Dendritic cell treated with granulocyte-macrophage colony-stimulating factor and Interleukin-4, amounts not matched to agents 40 ng/mL and 50 ng/mL, for 4 days (primary cell): ENCODE data around the gene TPCN2.

Experiments
- H3K27ac Mint-ChIP-seq: one replicate; pipeline ENCODE4 v1.8.0; 2022; ENCODE audit warnings: mild to moderate bottlenecking, mixed read lengths
- H3K27me3 Mint-ChIP-seq: one replicate; pipeline ENCODE4 v1.8.0; 2022; ENCODE audit warnings: mild to moderate bottlenecking, mixed read lengths
- H3K36me3 Mint-ChIP-seq: one replicate; pipeline ENCODE4 v1.8.0; 2022; ENCODE audit warnings: low read depth, mixed read lengths
- H3K4me1 Mint-ChIP-seq: one replicate; pipeline ENCODE4 v1.8.0; 2022; ENCODE audit warnings: low read depth, mixed read lengths
- H3K4me3 Mint-ChIP-seq: one replicate; pipeline ENCODE4 v1.8.0; 2022; ENCODE audit warnings: mild to moderate bottlenecking, moderate library complexity, mixed read lengths
- H3K9me3 Mint-ChIP-seq: one replicate; pipeline ENCODE4 v1.8.0; 2022; ENCODE audit warnings: mixed read lengths
- intact Hi-C: fragments of 100-400 bp; cut with micrococcal nuclease; formaldehyde crosslinking; loops from one replicate; pipeline ENCODE4 v1.15.0; 2022

TPCN2 gene

DNA sequence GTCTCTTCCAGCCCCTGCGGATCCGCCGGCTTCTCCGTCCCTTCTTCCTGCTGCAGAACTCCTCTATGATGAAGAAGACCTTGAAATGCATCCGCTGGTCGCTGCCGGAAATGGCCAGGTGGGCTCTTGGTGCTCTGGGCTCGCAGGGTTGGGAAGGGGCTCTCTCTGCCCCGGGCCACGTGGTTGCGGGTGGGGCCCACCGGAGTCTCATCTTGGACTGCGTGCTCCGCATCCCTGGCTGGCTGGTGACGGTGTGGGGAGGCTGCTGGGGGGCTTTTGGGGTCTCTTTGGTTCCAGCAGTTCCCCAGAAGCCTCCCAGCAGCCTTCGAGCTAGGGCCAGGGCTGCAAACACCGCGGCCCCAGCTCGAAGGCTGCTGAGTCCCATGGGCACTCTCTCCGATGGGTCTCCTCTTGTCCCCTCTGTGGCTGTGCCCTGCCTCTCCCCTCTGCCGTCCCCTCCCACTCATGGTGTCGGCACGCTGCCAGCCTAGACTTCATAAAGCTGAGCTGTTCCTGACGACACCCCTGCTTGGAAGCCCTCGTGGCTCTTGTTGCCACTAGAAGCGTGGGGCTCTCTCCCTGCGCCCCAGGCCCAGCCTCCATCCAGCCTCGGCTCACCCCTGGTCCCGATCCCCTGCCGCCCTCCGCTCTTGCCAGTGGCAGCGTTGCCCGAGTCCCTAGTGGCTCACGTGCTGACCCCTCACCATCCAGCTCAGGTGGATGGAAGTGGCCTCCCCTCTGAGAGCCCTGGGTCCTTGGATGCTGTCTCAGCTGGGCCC, 14.3 kb downstream of the TPCN2 start:
- Mint-ChIP-seq H3K27ac (no peak overlapping the region), H3K27me3 (no peaks in the 10 kb centered on the region), H3K4me3 (no peak overlapping the region), H3K9me3 (no peaks in the 10 kb centered on the region), H3K36me3 (peaks cover 12% of the 10 kb centered on the region), H3K4me1 (peaks cover 38% of the 10 kb centered on the region)
- intact Hi-C loops, result no loop called here

DNA sequence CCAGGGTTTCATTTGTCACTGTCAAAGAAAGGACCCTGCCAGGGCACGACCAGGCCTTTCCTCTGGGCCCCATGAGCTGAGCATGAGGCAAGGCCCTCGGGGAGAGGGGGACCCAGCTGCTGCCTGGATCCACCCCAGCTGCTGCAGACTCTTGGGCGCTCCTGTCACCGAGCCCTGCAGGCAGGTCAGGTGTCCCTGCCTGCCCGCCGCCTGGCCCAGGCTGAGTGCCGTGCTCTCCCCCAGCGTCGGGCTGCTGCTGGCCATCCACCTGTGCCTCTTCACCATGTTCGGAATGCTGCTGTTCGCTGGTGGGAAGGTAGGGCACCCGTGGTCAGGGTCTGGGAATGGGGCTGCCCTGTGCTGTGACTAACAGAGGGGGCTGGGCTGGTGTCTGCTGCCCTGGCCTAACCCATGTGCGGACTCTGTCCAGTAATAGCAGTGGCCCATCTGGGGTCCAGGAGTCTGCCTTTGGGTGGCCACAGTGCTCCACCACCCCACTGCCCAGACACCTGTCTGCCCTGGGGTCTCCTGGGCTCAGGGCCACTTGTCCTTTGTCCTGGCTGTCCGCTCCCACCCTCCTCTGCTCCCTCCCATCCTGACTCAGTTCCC, 15.0 kb downstream of the TPCN2 start:
- intact Hi-C loops, result no loop called here
- Mint-ChIP-seq H3K27me3 (no peaks in the 10 kb centered on the region), H3K4me1 (peaks cover 31% of the 10 kb centered on the region), H3K4me3 (no peak overlapping the region), H3K9me3 (no peaks in the 10 kb centered on the region), H3K27ac (no peak overlapping the region), H3K36me3 (peaks cover 14% of the 10 kb centered on the region)

DNA sequence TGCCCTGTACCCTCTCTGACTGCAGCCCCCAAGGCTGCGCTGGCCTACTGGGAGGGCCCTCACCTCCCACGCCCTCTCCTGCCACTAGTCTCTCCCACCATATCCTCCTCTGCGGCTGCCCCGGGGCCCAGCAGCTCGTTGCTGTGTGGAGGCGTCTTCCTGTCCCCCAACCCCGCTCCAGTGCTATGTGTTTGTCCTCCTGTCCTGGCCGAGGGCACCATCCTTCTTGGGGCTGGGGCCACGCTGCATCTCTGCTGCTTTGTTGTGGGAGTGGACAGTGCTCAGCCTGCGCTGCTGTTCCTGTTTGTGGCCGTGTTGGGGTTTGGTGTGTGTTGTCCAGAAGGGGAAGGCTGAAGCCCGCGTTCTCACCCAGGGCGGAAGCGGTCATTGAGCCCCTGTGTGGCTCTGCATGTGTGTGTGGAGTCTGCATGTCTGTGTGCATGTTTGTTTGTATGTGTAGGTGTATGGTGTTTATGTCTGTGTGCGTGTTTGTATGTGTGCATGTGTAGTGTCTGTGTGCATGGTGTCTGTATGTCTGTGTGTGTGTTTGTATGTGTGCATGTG, 15.7 kb downstream of the TPCN2 start:
- H3K27me3 Mint-ChIP-seq, result no peaks in the 10 kb centered on the region
- H3K27ac Mint-ChIP-seq, result no peak overlapping the region
- H3K4me1 Mint-ChIP-seq, result peaks cover 27% of the 10 kb centered on the region
- H3K36me3 Mint-ChIP-seq, result peaks cover 15% of the 10 kb centered on the region
- no peak overlapping the region for H3K4me3 Mint-ChIP-seq
- H3K9me3 Mint-ChIP-seq, result no peaks in the 10 kb centered on the region
- intact Hi-C loops, result no loop called here

DNA sequence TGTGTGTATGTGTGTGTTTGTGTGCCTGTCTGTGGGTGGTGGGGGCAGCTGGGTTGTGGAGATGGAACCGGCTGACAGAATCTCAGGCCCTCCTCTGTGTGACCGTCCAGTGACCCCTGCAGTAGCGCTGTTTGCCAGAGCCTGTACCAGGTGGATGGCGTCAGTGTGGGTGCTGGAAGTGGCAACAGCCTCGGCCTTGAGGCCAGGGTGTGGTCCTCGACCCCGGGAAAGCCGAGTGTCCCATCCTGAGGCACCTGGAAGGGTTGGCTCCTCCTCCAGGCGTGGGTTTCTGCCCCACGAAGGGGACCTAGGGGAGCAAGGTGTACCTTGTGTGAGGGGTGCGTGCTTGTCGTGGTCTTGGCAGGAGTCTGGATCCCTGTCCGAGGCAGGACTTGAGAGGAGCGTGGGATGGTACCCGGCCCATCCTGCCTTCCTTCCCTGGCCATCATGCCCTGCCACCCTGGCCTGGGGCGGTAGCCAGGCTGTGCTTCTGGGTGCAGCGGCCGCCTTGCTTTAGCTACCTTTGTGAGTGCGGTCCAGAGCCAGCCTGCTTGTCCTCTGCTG, 16.5 kb downstream of the TPCN2 start:
- H3K4me1 Mint-ChIP-seq, result peaks cover 19% of the 10 kb centered on the region
- no peaks in the 10 kb centered on the region for H3K9me3 Mint-ChIP-seq
- no peak overlapping the region for H3K27ac Mint-ChIP-seq
- no peak overlapping the region for H3K4me3 Mint-ChIP-seq
- intact Hi-C loops, result no loop called here
- H3K27me3 Mint-ChIP-seq, result no peaks in the 10 kb centered on the region
- peaks cover 22% of the 10 kb centered on the region for H3K36me3 Mint-ChIP-seq

DNA sequence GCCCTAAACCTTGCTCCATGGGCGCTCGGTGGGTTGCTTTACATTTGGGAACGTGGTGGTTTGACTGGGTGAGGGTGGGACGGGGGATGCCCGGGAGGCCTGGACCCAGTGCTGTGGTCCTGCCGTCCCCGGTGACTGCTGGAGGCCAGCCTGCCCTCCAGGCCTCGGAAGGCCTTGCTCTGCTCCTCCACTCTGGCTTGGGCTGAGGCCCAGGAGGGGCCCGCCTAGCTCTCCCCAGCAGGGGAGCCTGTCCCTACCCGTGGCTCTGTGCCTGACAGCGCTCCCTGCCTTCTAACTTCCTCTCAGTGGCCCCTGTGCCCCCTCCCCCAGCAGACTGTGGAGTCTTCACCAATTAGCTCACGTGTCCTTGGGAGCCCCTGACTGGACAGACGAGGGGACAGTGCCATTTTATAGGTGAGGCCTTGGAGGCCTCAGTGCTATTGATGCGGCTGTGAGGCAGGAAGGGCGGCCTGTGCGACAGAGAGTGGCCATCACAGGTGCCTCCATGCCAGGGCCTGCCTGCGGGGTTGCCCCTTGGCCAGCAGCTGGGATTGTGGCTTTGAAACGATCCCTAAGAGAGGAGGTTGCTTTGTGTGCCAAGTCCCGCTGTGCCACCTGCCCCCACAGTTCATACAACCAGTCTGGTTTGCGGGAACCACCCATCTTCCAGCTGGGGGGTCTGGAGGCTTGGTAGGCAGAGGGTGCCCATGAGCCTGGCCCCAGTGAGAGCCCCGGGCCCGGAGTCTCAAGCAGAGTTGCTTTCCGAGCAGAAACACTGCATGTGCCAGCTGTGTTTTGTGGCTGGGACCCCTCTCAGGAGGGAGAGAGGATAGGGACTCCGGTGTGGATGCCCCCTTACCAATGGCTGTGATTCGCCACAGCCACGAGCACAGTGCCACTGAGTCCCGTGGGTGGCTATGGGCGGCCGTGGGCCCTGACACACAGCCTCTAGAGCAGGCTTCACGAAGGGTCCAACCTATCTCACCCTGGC, 17.7 kb downstream of the TPCN2 start:
- H3K27me3 Mint-ChIP-seq, result no peaks in the 10 kb centered on the region
- no peaks in the 10 kb centered on the region for H3K9me3 Mint-ChIP-seq

DNA sequence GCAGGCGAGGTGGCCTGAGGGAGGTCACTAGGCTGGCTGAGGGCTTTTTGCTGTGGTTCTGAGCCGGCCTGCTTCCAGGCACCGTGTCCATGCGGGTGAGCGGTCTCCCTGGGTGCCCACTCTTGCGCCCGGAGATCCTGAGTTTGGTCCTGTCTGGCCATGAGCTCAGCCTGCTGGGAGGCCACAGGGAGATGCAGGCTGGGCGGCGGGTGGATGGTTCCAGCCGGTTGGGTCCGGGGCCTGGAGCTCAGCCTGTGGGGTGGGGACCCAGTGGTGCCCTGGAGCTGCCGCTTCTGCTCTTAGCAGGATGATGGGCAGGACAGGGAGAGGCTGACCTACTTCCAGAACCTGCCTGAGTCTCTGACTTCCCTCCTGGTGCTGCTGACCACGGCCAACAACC, 18.5 kb downstream of the TPCN2 start:
- peaks cover 42% of the 10 kb centered on the region for H3K36me3 Mint-ChIP-seq

More for the DNA sequence above, 17.7 kb downstream of the TPCN2 start:
- Mint-ChIP-seq H3K36me3 (peaks cover 34% of the 10 kb centered on the region), H3K4me3 (no peak overlapping the region), H3K27ac (no peak overlapping the region), H3K4me1 (peaks cover 14% of the 10 kb centered on the region)
- intact Hi-C loops, result no loop called here

DNA sequence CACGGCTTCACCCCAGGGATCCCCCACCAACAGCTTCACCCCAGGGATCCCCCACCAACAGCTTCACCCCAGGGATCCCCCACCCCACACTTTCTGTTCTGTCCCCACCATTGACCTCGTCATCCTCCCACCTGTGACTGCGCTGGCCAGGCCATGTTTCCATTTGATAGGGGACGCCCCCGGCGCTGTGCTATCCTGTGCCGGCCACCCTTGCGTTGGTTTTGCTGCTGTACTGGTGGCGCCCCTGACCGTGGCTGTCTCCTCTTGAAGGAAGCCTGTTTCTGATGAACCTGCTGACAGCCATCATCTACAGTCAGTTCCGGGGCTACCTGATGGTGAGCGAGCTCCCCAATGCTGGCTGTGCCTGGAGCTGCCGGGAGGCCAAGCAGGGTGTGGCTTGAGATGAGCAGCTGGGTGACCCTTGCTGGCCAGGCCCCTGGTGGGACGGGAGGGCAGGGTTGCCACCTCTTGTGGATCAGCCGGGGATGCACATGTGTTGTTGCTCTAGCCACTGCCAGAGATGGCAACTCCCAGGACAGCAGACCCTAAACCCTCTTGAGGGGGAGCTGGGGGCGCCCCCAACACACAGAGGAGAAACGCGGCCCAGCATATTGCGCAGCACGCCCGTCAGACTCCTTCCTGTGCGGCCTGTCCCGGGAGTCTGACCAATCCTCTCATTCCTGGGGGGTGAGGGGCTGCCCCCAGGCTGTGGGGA, 22.5 kb downstream of the TPCN2 start:
- H3K9me3 Mint-ChIP-seq, result no peaks in the 10 kb centered on the region
- no peak overlapping the region for H3K27ac Mint-ChIP-seq
- no peaks in the 10 kb centered on the region for H3K4me1 Mint-ChIP-seq
- H3K36me3 Mint-ChIP-seq, result peaks cover 83% of the 10 kb centered on the region
- intact Hi-C loops, result no loop called here
- H3K27me3 Mint-ChIP-seq, result no peaks in the 10 kb centered on the region
- no peak overlapping the region for H3K4me3 Mint-ChIP-seq

More for the DNA sequence above, 18.5 kb downstream of the TPCN2 start:
- no peaks in the 10 kb centered on the region for H3K9me3 Mint-ChIP-seq
- intact Hi-C loops, result no loop called here
- H3K4me1 Mint-ChIP-seq, result peaks cover 8% of the 10 kb centered on the region
- peak overlapping the region; percentile 21 for H3K27ac Mint-ChIP-seq
- H3K27me3 Mint-ChIP-seq, result no peaks in the 10 kb centered on the region
- no peak overlapping the region for H3K4me3 Mint-ChIP-seq

DNA sequence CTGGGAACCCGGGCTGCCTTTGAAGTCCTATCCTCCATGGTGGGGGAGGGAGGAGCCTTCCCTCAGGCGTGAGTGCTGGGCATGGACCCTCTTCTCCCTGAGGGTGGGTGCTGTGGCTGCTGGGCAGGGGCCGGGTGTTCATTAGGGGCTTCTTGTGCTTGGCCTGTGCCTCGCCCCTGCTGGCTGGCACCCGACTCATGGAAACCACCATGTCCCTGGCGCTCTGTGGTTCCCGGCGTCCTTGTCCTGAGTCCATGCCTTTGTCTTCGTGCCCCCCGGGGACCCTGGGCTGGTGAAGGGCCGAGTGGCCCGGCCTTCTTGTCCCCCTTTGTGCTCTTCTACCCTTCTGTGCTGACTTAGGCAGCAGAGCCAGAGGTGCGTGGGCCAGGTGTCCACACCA, 23.2 kb downstream of the TPCN2 start:
- no peaks in the 10 kb centered on the region for H3K27me3 Mint-ChIP-seq
- H3K27ac Mint-ChIP-seq, result no peak overlapping the region

DNA sequence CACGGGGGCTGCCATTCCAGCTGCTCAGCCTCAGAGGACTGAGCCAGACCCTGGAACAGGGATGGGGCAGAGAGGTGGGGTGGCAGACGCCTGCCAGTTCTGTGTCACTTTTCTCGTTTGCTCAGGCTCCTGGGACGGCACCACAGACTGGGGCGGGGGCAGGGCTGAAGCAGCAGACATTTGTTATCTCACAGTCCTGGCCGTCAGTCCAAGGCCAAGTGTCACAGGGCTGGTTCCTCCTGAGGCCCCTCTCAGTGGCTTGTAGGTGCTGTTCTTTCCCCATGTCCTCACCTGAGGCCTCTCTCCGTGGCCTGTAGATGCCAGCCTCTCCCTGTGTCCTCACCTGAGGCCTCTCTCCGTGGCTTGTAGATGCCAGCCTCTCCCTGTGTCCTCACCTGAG, 24.7 kb downstream of the TPCN2 start:
- no peak overlapping the region for H3K27ac Mint-ChIP-seq
- no peaks in the 10 kb centered on the region for H3K27me3 Mint-ChIP-seq
- no peak overlapping the region for H3K4me3 Mint-ChIP-seq
- no peaks in the 10 kb centered on the region for H3K9me3 Mint-ChIP-seq
- intact Hi-C loops, result no loop called here
- H3K4me1 Mint-ChIP-seq, result peaks cover 11% of the 10 kb centered on the region
- H3K36me3 Mint-ChIP-seq, result peaks cover 89% of the 10 kb centered on the region

More for the DNA sequence above, 23.2 kb downstream of the TPCN2 start:
- Mint-ChIP-seq H3K4me1 (no peaks in the 10 kb centered on the region), H3K9me3 (no peaks in the 10 kb centered on the region), H3K4me3 (no peak overlapping the region), H3K36me3 (peaks cover 87% of the 10 kb centered on the region)
- intact Hi-C loops, result no loop called here

DNA sequence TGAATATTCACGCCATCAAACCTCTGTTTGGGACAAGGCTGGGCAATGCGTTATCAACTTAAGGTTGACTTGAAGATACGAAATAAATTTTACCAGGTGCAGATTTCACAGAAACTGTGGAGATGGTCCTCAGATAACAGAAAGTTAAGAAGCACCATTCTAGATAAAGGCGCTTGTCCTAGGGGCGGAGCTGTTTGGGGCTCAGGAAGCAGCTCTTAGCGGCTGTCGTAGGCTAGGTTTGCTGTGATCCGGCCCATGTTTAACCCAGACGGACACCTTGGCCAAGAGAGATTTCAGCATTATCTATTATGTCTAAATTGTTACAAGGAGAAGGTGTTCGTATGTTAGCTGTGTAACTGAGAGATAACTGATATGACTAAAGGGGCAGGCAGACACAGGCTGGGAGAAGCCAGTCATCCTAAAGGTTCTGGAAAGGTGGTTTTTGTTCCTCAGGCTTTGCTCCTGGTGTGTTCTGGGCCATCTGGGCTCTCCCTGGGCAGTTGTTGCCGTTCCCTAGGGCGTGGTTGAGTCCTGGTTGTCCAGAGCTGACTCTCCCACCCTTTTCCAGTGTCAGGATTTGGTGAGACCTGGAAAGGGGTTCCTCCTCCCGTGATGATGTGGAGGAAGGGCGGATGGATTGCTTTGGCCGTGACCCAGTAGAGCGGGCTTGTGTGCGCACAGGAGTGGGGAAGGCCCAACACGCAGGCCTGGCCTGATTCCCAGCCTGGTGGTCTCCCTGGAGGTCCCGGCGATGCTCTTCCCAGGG, 25.8 kb downstream of the TPCN2 start:
- peaks cover 22% of the 10 kb centered on the region for H3K4me1 Mint-ChIP-seq
- H3K36me3 Mint-ChIP-seq, result peaks cover 98% of the 10 kb centered on the region
- H3K4me3 Mint-ChIP-seq, result no peak overlapping the region
- H3K27me3 Mint-ChIP-seq, result no peaks in the 10 kb centered on the region
- peak overlapping the region; percentile 39 for H3K27ac Mint-ChIP-seq
- no peaks in the 10 kb centered on the region for H3K9me3 Mint-ChIP-seq
- intact Hi-C loops, result no loop called here

DNA sequence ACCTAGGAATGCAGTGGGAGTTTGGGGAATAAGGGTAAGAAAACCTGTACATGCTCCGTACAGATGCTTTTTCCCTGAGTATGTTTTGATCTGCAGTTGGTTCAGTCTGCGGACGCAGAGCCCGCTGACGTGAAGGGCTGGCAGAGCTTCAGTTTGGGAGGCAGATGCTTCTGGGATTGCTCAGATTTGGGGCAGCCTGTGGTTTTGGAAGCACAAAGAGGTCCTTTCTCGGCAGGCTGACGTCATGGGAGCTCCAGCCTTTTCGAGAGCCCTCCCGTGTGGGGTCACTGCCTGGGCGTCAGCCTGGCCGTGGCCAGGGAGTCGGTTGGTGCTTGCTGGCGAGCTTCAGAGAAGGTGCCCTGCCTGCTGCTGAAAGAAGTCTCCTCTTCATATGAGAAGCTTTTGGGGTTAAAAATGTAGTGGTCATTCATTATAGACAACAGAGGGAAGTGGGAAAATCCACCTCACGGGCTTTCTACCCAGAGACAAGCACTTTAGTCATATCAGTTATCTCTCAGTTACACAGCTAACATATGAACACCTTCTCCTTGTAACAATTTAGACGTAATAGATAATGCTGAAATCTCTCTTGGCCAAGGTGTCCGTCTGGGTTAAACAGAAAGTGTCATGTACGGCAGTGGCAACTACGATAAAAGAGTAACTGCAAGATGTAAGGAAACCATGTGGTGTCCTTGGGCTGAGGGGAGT, 26.8 kb downstream of the TPCN2 start:
- peak overlapping the region; percentile 36 for H3K27ac Mint-ChIP-seq
- H3K9me3 Mint-ChIP-seq, result no peaks in the 10 kb centered on the region
- intact Hi-C loops, result no loop called here
- H3K4me3 Mint-ChIP-seq, result no peak overlapping the region
- no peaks in the 10 kb centered on the region for H3K27me3 Mint-ChIP-seq
- H3K4me1 Mint-ChIP-seq, result peaks cover 32% of the 10 kb centered on the region
- peaks cover 98% of the 10 kb centered on the region for H3K36me3 Mint-ChIP-seq

DNA sequence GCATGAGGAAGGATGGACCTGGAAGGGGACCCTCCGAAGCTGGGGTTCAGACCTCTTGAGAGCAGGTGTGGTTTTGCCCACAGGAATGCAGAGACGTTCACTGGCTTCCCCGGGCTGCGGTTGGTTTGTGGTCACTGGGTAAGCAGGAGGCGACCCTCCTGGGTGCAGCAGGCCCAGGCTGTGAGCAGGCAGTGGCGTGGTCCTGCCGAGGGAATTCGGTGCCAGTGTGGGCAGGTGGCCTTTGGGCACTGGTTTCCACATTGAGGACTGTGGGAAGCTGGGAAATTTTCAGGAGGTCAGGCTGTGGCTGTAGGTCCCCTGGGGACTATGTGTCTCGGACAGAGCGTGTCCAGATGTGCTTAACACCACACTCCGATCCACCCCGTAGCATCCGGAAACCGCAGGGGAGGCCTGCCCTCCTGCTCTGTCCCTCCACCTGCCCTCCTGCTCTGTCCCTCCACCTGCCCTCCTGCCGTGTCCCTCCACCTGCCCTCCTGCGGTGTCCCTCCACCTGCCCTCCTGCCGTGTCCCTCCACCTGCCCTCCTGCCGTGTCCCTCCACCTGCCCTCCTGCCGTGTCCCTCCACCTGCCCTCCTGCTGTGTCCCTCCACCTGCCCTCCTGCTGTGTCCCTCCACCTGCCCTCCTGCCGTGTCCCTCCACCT, 27.5 kb downstream of the TPCN2 start:
- intact Hi-C loops, result no loop called here

More for the DNA sequence above, 27.5 kb downstream of the TPCN2 start:
- Mint-ChIP-seq H3K4me3 (no peak overlapping the region), H3K27ac (no peak overlapping the region), H3K9me3 (no peaks in the 10 kb centered on the region), H3K4me1 (peaks cover 39% of the 10 kb centered on the region), H3K27me3 (no peaks in the 10 kb centered on the region), H3K36me3 (peaks cover 98% of the 10 kb centered on the region)
